Parathyroid adenoma (tissue), 2 donors: Measurements from ENCODE around the gene ABCC9.

Experiments used
- H2AFZ ChIP-seq: fragments of 300-600 bp; sonication (generic); one replicate; pipeline ENCODE4 v1.7.0; 2017; ENCODE audit warnings: antibody characterized with exemption, mild to moderate bottlenecking
- H3K27ac ChIP-seq: fragments of 300-600 bp; sonication (generic); one replicate; pipeline ENCODE4 v1.7.0; 2017
- H3K27me3 ChIP-seq: fragments of 300-600 bp; sonication (generic); one replicate; pipeline ENCODE4 v1.7.0; 2017; ENCODE audit warnings: low read length; ENCODE audit not compliant: control insufficient read depth, insufficient read depth
- H3K36me3 ChIP-seq: fragments of 300-600 bp; sonication (generic); one replicate; pipeline ENCODE4 v1.7.0; 2017; ENCODE audit warnings: low read length; ENCODE audit not compliant: control insufficient read depth, insufficient read depth
- H3K4me1 ChIP-seq: fragments of 300-600 bp; sonication (generic); one replicate; pipeline ENCODE4 v1.7.0; 2017; ENCODE audit warnings: control low read depth
- H3K4me2 ChIP-seq: fragments of 300-600 bp; sonication (generic); one replicate; pipeline ENCODE4 v1.7.0; 2017; ENCODE audit warnings: low read length
- H3K4me3 ChIP-seq: fragments of 300-600 bp; sonication (generic); one replicate; pipeline ENCODE4 v1.7.0; 2017; ENCODE audit warnings: low read depth, low read length
- H3K79me2 ChIP-seq: fragments of 300-600 bp; sonication (generic); one replicate; pipeline ENCODE4 v1.7.0; 2017; ENCODE audit warnings: control low read depth
- H3K9ac ChIP-seq: fragments of 300-600 bp; sonication (generic); one replicate; pipeline ENCODE4 v1.7.0; 2017; ENCODE audit warnings: mild to moderate bottlenecking
- H3K9me3 ChIP-seq: fragments of 300-600 bp; sonication (generic); one replicate; pipeline ENCODE4 v1.7.0; 2017; ENCODE audit warnings: low read length; ENCODE audit not compliant: control insufficient read depth
- TF ChIP-seq, protein P1 (sequence below): fragments of 300-600 bp; sonication (generic); IDR thresholded peaks from one replicate; pipeline ENCODE4 v1.7.0; 2017; ENCODE audit warnings: antibody characterized with exemption, mild to moderate bottlenecking
- donor health status: primary hyperparathyroidism.

Gene ABCC9

DNA sequence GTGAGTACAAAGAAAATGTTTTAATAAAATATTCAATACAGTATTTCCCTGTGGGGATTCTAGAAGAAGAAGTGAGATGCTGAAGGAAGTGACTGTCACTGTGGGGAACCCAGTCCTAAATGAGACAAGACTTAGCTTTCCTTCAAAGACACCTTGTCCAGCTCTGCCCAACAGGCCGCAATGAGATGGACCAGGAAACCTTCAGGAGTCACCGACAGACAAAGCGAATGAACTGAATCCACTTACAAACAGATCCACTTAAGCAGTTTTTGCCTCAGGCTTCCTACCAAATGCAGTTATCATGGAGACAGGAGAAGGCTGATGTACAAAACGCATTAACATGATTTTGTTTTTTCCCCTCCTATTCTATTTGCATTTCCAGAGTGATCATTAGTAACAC, 176.3 kb downstream of the ABCC9 start:
- TF ChIP-seq, protein P1, sequence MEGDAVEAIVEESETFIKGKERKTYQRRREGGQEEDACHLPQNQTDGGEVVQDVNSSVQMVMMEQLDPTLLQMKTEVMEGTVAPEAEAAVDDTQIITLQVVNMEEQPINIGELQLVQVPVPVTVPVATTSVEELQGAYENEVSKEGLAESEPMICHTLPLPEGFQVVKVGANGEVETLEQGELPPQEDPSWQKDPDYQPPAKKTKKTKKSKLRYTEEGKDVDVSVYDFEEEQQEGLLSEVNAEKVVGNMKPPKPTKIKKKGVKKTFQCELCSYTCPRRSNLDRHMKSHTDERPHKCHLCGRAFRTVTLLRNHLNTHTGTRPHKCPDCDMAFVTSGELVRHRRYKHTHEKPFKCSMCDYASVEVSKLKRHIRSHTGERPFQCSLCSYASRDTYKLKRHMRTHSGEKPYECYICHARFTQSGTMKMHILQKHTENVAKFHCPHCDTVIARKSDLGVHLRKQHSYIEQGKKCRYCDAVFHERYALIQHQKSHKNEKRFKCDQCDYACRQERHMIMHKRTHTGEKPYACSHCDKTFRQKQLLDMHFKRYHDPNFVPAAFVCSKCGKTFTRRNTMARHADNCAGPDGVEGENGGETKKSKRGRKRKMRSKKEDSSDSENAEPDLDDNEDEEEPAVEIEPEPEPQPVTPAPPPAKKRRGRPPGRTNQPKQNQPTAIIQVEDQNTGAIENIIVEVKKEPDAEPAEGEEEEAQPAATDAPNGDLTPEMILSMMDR = no peak
- Histone ChIP-seq H3K27ac (no peak overlapping the region), H3K4me3 (no peak overlapping the region)

DNA sequence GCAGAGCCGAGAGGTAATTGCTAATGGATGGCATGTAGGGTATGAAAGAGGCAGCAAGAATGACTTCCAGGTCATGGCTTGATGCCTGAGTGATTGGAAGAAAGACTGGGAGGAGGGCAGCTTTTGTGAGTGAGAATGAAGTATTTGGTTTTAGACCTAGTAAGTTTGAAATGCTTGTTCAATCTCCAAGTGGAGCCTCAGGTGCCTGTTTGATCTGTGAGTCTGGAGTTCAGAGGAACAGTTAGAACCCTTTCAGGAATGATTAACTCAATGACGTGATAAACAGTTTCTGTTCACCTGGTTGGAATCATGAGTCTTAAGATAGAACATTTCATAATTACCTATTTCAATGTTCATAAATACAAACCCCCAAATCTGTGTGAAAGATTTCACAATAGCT, 177.2 kb downstream of the ABCC9 start:
- Histone ChIP-seq H3K27me3 (no peaks in the 10 kb centered on the region), H3K9me3 (no peaks in the 10 kb centered on the region), H3K4me3 (no peak overlapping the region), H3K79me2 (no peaks in the 10 kb centered on the region), H3K9ac (no peak overlapping the region), H2AFZ (no peak overlapping the region), H3K4me1 (no peaks in the 10 kb centered on the region), H3K27ac (no peak overlapping the region), H3K36me3 (no peaks in the 10 kb centered on the region), H3K4me2 (no peak overlapping the region)
- TF ChIP-seq, protein P1 = no peak

More for the DNA sequence above, 176.3 kb downstream of the ABCC9 start:
- Histone ChIP-seq H3K4me1 (no peaks in the 10 kb centered on the region), H3K4me2 (no peak overlapping the region), H3K9me3 (no peaks in the 10 kb centered on the region), H3K9ac (no peak overlapping the region), H3K79me2 (no peaks in the 10 kb centered on the region), H2AFZ (no peak overlapping the region), H3K36me3 (no peaks in the 10 kb centered on the region), H3K27me3 (no peaks in the 10 kb centered on the region)

DNA sequence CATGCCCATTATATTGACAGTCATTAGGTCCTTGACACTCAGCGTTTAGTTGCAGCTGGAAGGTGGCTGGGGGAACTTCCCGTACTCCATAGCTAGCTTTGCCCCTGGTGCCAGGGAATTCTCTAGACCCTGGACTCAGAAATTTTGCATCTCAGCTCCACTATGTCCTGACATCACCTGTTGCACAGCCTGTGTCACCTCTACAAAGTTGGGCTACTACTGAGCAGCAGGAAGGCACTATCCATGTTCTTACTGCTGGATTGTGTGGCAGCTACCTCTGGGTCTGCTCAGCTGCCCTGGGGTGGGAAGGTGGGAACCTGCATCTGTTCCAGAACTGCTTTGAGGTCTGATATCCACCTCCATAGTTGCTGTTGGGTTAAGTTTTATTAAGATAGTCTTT, 177.7 kb downstream of the ABCC9 start:
- no peak overlapping the region for H3K9ac ChIP-seq
- TF ChIP-seq, protein P1 = no peak
- H3K4me1 ChIP-seq = no peaks in the 10 kb centered on the region
- no peaks in the 10 kb centered on the region for H3K79me2 ChIP-seq
- no peaks in the 10 kb centered on the region for H3K36me3 ChIP-seq
- no peaks in the 10 kb centered on the region for H3K9me3 ChIP-seq
- H3K4me2 ChIP-seq = no peak overlapping the region
- no peaks in the 10 kb centered on the region for H3K27me3 ChIP-seq
- no peak overlapping the region for H2AFZ ChIP-seq
- no peak overlapping the region for H3K27ac ChIP-seq
- H3K4me3 ChIP-seq = no peak overlapping the region

DNA sequence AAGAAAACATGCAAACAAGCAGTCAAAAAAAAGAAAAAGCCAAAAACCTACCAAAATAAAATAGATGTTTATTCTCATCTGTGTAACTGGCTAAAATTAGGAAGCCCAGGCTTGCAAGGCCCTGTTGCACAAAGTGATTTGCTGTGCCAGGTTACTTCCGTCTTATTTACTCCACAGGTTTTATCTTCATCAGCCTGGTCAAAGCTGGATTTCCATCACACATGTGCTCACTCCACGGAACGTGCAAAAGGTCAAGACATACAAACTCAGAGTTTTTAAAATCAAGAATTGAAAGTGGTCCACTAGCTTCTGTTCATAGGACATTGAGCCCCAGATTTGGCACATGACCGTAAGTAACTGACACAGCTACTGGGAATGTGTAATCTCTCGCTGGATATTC, 181.5 kb downstream of the ABCC9 start:
- Histone ChIP-seq H3K4me1 (no peaks in the 10 kb centered on the region), H3K9me3 (no peaks in the 10 kb centered on the region), H3K27me3 (no peaks in the 10 kb centered on the region), H3K9ac (no peak overlapping the region), H3K36me3 (no peaks in the 10 kb centered on the region), H3K4me3 (no peak overlapping the region), H3K4me2 (no peak overlapping the region), H3K27ac (no peak overlapping the region), H2AFZ (no peak overlapping the region), H3K79me2 (no peaks in the 10 kb centered on the region)
- TF ChIP-seq, protein P1 = no peak

DNA sequence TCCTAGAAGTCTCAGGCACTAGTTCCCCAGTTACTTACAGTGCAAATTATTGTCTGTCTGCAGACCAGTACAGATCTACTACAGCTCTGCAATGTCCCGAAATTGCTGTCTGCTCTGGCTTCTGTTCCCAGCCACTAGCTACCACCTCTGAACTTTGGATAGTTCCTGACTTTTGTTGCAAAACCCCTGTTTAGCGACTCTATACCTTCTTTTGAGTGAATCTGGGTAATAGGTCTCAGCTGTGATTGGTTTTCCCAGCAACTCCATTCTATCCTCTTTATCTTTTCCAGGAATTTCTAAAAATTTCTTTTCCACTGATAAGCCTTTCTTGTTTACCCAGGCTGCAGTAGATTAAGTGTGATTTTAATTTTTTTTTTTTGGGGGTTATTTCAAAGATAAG, 183.5 kb downstream of the ABCC9 start:
- no peaks in the 10 kb centered on the region for H3K27me3 ChIP-seq
- TF ChIP-seq, protein P1 = no peak
- H2AFZ ChIP-seq = no peak overlapping the region
- no peak overlapping the region for H3K4me3 ChIP-seq
- H3K27ac ChIP-seq = no peak overlapping the region
- H3K4me2 ChIP-seq = no peak overlapping the region
- no peak overlapping the region for H3K9ac ChIP-seq
- H3K9me3 ChIP-seq = no peaks in the 10 kb centered on the region
- H3K36me3 ChIP-seq = no peaks in the 10 kb centered on the region
- no peaks in the 10 kb centered on the region for H3K4me1 ChIP-seq
- H3K79me2 ChIP-seq = no peaks in the 10 kb centered on the region
